Body of pancreas (tissue), 4 donors: Measurements from ENCODE around the gene PRR18.

Experiments
- CTCF ChIP-seq, 7 experiments: fragments of 450-650 bp in 4 of 7; fragments of 200-600 bp in 3 of 7; sonication (generic) in 3 of 7; IDR thresholded peaks; one replicate each; pipeline ENCODE4 v1.5.1; 2016 to 2019; ENCODE audit warnings: antibody characterized with exemption in 7 of 7
- POLR2A ChIP-seq, 3 donors: fragments of 450-650 bp; IDR thresholded peaks; one replicate each; pipeline ENCODE4 v1.6.1; 2016; ENCODE audit warnings: antibody characterized with exemption in 3 of 3, mild to moderate bottlenecking in 2 of 3

DNA sequence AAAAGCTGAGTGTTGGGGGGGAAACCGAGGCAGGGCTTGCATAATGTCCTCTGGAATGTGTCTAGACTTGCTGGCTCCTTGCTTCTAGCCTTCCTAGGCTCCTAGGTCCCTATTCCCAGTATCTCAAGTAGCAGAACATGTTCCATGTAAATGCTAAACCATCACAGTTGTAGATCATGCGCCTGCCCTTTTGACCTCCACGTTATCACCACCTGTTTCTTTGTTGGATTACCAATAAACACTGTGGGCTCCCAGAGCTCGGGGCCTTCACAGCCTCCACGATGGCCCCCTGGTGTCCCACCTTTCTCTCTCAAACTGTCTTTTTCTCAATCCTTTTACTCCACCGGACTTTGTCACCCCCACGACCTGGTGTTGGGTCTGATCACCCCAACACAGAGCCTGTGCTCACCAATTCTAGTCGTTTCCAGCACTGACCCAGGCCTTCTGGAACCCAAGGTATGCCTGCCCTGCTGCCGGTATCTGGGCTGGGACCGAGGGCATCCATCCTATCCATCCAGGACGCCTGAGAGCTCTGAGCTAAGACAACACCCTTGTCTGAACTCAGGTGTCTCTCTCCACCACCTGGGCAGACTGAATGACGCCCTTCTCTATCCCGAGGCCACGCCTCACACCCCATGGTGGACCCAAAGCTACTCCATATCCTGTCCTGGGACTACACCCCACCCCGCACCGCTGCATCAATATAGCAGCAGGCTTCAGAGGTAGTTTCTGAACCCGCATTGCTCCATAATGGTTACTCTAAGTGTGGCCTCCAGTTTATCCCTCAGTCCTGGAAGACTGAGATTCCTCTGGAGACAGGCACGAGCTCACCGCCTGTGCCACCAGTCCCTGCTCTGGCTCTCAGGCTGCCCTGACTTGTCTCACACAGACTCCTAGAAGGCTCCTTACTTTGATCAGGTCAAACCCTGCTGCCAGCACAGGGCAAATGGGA is 9.3 kb upstream of the PRR18 start:
- TF ChIP-seq CTCF (IDR thresholded peaks at IDR 0.05) (no peak), POLR2A (IDR thresholded peaks at IDR 0.05) (no peak)
